Psoas muscle (tissue), 8 donors: Measurements from ENCODE around the gene RPTOR. TPM values are rescaled to one million over a fixed set of nuclear protein-coding genes. Genes with fewer than 3 reads are reported as not detected.
"Not testable (repeated sequence)": the region's sequence is repeated elsewhere in the genome, so short reads cannot be mapped to it uniquely, and the experiment has no call there.

Experiments used
- ATAC-seq, 4 donors: fragments of 200-7000 bp; cut with Tn5 transposase; one replicate each; pipeline ENCODE4 v1.9.1; 2020; ENCODE audit warnings: moderate library complexity in 3 of 4, mild to moderate bottlenecking in 2 of 4
- DNase-seq, 2 donors: peaks; one replicate each; pipeline ENCODE4 v3.0.0-alpha.2; 2020
- H3K27ac ChIP-seq: fragments of 200-600 bp; one replicate; pipeline ENCODE4 v1.8.0; 2022
- H3K27me3 ChIP-seq, 3 donors: fragments of 200-600 bp in 1 of 3; one replicate each; pipeline versions ENCODE4 v1.6.1 to v1.8.0; 2013 to 2022; ENCODE audit warnings: low read length in 2 of 3, mild to moderate bottlenecking in 2 of 3, moderate library complexity in 1 of 3; ENCODE audit not compliant: insufficient read depth in 3 of 3
- H3K36me3 ChIP-seq, 2 donors: fragments of 200-600 bp in 1 of 2; one replicate each; pipeline versions ENCODE4 v1.6.1 to v1.8.0; 2013 to 2022; ENCODE audit warnings: low read depth in 1 of 2, mild to moderate bottlenecking in 1 of 2, moderate library complexity in 1 of 2; ENCODE audit not compliant: insufficient read depth in 1 of 2
- H3K4me1 ChIP-seq: fragments of 200-600 bp; one replicate; pipeline ENCODE4 v1.8.0; 2022
- H3K4me3 ChIP-seq: fragments of 200-600 bp; one replicate; pipeline ENCODE4 v1.8.0; 2022; ENCODE audit warnings: mild to moderate bottlenecking
- H3K9me3 ChIP-seq: fragments of 200-600 bp; one replicate; pipeline ENCODE4 v1.8.0; 2022
- CTCF ChIP-seq: fragments of 200-600 bp; IDR thresholded peaks from one replicate; pipeline ENCODE4 v1.8.0; 2022; ENCODE audit warnings: antibody characterized with exemption
- WGBS, 3 donors: extraction: QIAGEN DNeasy Blood & Tissue Kit; methylation state at CpG; one replicate each; pipeline versions ENCODE4 v1.1.6 to v1.1.7; 2013; 5-methylcytosine and 5-hydroxymethylcytosine counted together
- intact Hi-C, 2 donors: fragments of 100-400 bp; cut with DNase I; formaldehyde crosslinking; loops; one replicate each; pipeline versions ENCODE4 v1.11.0 to v1.14.2; 2022
- polyA plus RNA-seq, 3 donors: library from polyadenylated mRNA; stranded (reverse); fragments of 200-250 nt; gene quantifications; one replicate each; pipeline ENCODE4 v1.2.3, GENCODE V29; 2013
- total RNA-seq, 4 donors: library from RNA; stranded (reverse); fragmentation: NEBNext Ultra II Directional in 2 of 4; extraction: Animal tissue kit (Norgen Biotek cat#: 25700) in 2 of 4; gene quantifications; one replicate each; pipeline versions ENCODE4 v1.2.1 to v1.2.4, GENCODE V29; 2021 to 2023
- donor health status: healthy with polysubstance abuse.
- donor health status: DM: no; HTN: no; CAD: no; lungs with moderate emphysema.
- donor health status: Bipolar disorder and iron deficiency.
- donor health status: healthy.
- donor health status: DM: yes; HTN: yes; CAD: no.
- donor health status: DM: no; HTN: no; CAD: no.
- donor health status: DM: no; HTN: no; CAD: no.
- donor health status: DM: yes; HTN: yes; CAD: no.

Gene RPTOR
- total and polyA plus RNA-seq, 7 donors, result 13.6 to 82.2 (median 32.5) TPM

DNA sequence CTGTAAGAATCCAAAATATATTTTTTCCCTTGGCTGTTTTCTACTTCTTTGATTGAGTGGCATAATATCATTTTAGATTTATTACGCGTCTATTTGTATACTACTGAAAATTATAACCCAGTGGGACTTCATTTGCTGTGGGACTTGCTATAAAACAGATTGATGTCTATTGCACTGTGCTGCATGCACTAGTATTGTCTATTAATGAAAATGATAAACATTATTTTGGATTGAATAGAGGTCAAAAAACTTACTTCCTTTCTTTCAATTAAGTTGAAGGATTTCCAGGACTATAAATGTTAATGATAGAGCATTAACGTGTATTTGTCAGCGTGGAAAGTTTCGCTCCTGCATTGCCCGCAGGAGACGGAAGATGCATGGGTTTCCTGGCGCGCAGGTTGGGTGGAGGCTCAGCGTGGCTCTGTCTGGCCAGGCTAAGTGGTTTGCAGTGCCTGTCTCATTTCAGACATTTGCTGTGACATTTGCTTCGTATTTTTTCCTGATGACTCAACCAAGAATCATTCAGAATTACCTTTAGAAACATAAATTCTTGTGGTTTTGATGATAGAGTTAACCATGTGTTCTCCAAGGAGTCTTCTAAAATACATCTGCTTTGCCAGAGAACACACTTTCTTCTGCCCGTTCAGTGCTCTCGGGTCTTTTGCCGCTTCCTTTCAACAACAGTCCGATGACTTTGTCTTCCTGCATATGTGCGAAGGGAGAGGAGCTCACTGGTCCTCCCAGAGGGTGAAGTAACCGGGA lies 216.7 kb downstream of the RPTOR start:
- Histone ChIP-seq H3K27ac (no peak overlapping the region), H3K36me3 (no peaks in the 10 kb centered on the region), H3K27me3 (no peaks in the 10 kb centered on the region), H3K4me3 (no peak overlapping the region), H3K9me3 (no peaks in the 10 kb centered on the region), H3K4me1 (no peaks in the 10 kb centered on the region)
- ATAC-seq, result no peak
- DNase-seq, result no peak
- intact Hi-C loops, result no loop called here
- WGBS, 3 donors, result 70 to 87% (median 83%) methylated on average over 17 of the region's 17 CpGs
- TF ChIP-seq CTCF, result no peak

- no peaks in the 10 kb centered on the region for H3K9me3 ChIP-seq
- DNase-seq (no peak), ATAC-seq (no peak)
- no peaks in the 10 kb centered on the region for H3K4me1 ChIP-seq
- no peak overlapping the region for H3K27ac ChIP-seq
- no peaks in the 10 kb centered on the region for H3K36me3 ChIP-seq
- WGBS, 3 donors, result 88 to 90% (median 89%) methylated on average over 11 of the region's 11 CpGs
- H3K27me3 ChIP-seq, result no peaks in the 10 kb centered on the region
- no peak overlapping the region for H3K4me3 ChIP-seq
- TF ChIP-seq CTCF, result no peak
- intact Hi-C loops, result no loop called here
These were observed 217.4 kb downstream of the RPTOR start for GRCh38 chr17:80762076-80762475.

- no peak for DNase-seq
- H3K9me3 ChIP-seq, result no peaks in the 10 kb centered on the region
- intact Hi-C loops, result no loop called here
- H3K4me3 ChIP-seq, result no peak overlapping the region
- H3K27me3 ChIP-seq, result no peaks in the 10 kb centered on the region
- H3K36me3 ChIP-seq, result no peaks in the 10 kb centered on the region
- TF ChIP-seq CTCF, result no peak
- no peaks in the 10 kb centered on the region for H3K4me1 ChIP-seq
- ATAC-seq, result no peak
- H3K27ac ChIP-seq, result no peak overlapping the region
- 84 to 88% (median 87%) methylated on average over 15 of the region's 15 CpGs for WGBS, 3 donors
These were observed 218.7 kb downstream of the RPTOR start for GRCh38 chr17:80763293-80763867.

DNA sequence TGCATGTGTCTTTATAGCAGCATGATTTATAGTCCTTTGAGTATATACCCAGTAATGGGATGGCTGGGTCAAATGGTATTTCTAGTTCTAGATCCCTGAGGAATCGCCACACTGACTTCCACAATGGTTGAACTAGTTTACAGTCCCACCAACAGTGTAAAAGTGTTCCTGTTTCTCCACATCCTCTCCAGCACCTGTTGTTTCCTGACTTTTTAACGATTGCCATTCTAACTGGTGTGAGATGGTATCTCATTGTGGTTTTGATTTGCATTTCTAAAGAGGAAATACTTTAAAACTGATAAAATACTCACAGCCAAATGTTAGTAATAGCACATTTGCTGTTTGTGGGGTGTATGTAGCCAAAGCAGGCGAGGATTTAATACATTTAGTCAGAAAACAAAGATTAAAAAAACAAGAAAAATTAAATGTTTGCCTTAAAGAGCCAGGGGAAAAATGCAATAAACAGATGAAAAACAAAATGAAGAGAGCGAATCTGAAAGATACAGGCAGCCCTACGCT lies 220.0 kb downstream of the RPTOR start:
- H3K27me3 ChIP-seq, H3K27ac ChIP-seq, intact Hi-C loops, H3K4me3 ChIP-seq, DNase-seq, H3K36me3 ChIP-seq, ATAC-seq, H3K9me3 ChIP-seq, H3K4me1 ChIP-seq: not testable (repeated sequence)
- 86 to 93% (median 90%) methylated on average over 4 of the region's 5 CpGs for WGBS, 3 donors

DNA sequence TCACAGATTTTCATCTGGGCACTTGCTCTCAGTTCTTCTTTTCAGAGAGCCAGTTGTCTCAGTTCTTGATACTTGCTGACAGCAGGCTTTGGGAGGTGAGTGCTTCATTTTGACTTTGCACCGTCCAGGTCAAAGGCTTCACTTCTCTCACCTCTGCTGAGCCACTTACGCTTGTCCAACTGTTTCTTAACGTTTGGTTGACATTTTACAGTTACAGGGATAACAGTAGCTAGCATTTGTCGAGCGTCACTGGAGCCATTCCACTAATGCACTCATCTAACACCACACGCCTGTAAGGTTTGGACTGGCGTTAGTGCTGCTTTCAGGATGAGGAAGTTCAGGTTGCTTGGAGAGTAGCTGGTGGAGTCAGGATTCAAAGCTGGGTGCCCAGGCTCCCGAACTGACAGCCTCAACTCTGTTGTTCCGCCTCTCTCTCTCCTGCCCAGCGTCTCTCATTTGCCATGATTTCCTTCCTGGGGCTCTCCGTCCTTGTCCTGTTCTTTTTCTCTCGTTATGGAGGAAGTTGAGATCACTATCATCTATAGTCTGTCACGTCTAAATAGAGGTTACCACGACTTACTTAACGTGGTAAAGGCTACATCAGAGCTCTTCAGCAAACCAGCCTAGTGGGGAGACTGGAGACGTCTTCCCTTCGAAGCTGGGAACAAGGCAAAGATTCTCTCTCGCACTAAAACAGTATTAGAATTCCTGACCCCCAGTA lies 220.8 kb downstream of the RPTOR start:
- no peaks in the 10 kb centered on the region for H3K9me3 ChIP-seq
- intact Hi-C loops, result no loop called here
- no peak overlapping the region for H3K27ac ChIP-seq
- no peaks in the 10 kb centered on the region for H3K36me3 ChIP-seq
- WGBS, 3 donors, result 76 to 83% (median 81%) methylated on average over 18 of the region's 18 CpGs
- no peaks in the 10 kb centered on the region for H3K4me1 ChIP-seq
- ATAC-seq (no peak), DNase-seq (no peak)
- H3K4me3 ChIP-seq, result no peak overlapping the region
- no peaks in the 10 kb centered on the region for H3K27me3 ChIP-seq
- TF ChIP-seq CTCF, result no peak
